DND-41 (cell line): ENCODE measurements around the gene KLF4.
"Not testable (repeated sequence)": the region's sequence is repeated elsewhere in the genome, so short reads cannot be mapped to it uniquely, and the experiment has no call there.

ENCODE experiments used
- ATAC-seq: fragments of 200-7000 bp; cut with Tn5 transposase; 3 replicates; pipeline ENCODE4 v1.9.1; 2021; ENCODE audit warnings: low read depth; ENCODE audit not compliant: insufficient read depth
- DNase-seq: peaks from one replicate; pipeline ENCODE4 v3.0.0-alpha.2; 2020
- H2AFZ ChIP-seq: 2 replicates; pipeline ENCODE4 v1.6.0; 2012; ENCODE audit warnings: low read depth, low read length
- H3K27ac ChIP-seq: 2 replicates; pipeline ENCODE4 v1.5.1; 2012; ENCODE audit warnings: low read length, inconsistent platforms
- H3K27me3 ChIP-seq: fragments of 200-600 bp; sonication (generic); 2 replicates; pipeline ENCODE4 v1.6.0; 2012; ENCODE audit warnings: low read length, mild to moderate bottlenecking, inconsistent platforms; ENCODE audit not compliant: insufficient read depth, poor library complexity
- H3K36me3 ChIP-seq: 2 replicates; pipeline ENCODE4 v1.5.1; 2012; ENCODE audit warnings: low read length, inconsistent platforms; ENCODE audit not compliant: insufficient read depth
- H3K4me1 ChIP-seq: 2 replicates; pipeline ENCODE4 v1.5.1; 2012; ENCODE audit warnings: mild to moderate bottlenecking, low read length; ENCODE audit not compliant: insufficient read depth
- H3K4me2 ChIP-seq: 2 replicates; pipeline ENCODE4 v1.6.0; 2012; ENCODE audit warnings: mild to moderate bottlenecking, moderate library complexity, low read length, inconsistent platforms; ENCODE audit not compliant: insufficient read depth
- H3K4me3 ChIP-seq, 2 experiments: fragments of 200-600 bp in 1 of 2; shearing (Covaris generic) in 1 of 2; 2 replicates each; pipeline ENCODE4 v1.5.1; 2012 to 2016; ENCODE audit warnings: inconsistent platforms in 2 of 2, low read length in 2 of 2, mild to moderate bottlenecking in 2 of 2, low read depth in 1 of 2, moderate library complexity in 1 of 2
- H3K79me2 ChIP-seq: 2 replicates; pipeline ENCODE4 v1.6.0; 2012; ENCODE audit warnings: low read length, inconsistent platforms; ENCODE audit not compliant: insufficient read depth
- H3K9ac ChIP-seq: 2 replicates; pipeline ENCODE4 v1.6.0; 2012; ENCODE audit warnings: low read depth, mild to moderate bottlenecking, inconsistent platforms, low read length, moderate library complexity
- H3K9me3 ChIP-seq: 2 replicates; pipeline ENCODE4 v1.5.1; 2012; ENCODE audit warnings: low read length, moderate library complexity, mild to moderate bottlenecking, inconsistent platforms; ENCODE audit not compliant: insufficient read depth, severe bottlenecking
- H4K20me1 ChIP-seq: 2 replicates; pipeline ENCODE4 v1.6.0; 2012; ENCODE audit warnings: low read length; ENCODE audit not compliant: insufficient read depth
- EZH2 ChIP-seq: IDR thresholded peaks from 3 replicates; pipeline ENCODE4 v1.6.1; 2012; ENCODE audit warnings: borderline replicate concordance, low read depth, mild to moderate bottlenecking, moderate library complexity, low read length, inconsistent platforms; ENCODE audit not compliant: severe bottlenecking
- TF ChIP-seq, protein P1 (sequence below): IDR thresholded peaks from 2 replicates; pipeline ENCODE4 v1.5.1; 2012; ENCODE audit warnings: borderline replicate concordance, low read length, moderate library complexity, mild to moderate bottlenecking; ENCODE audit not compliant: poor library complexity, severe bottlenecking; ENCODE audit errors: extremely low read depth

The KLF4 gene

DNA sequence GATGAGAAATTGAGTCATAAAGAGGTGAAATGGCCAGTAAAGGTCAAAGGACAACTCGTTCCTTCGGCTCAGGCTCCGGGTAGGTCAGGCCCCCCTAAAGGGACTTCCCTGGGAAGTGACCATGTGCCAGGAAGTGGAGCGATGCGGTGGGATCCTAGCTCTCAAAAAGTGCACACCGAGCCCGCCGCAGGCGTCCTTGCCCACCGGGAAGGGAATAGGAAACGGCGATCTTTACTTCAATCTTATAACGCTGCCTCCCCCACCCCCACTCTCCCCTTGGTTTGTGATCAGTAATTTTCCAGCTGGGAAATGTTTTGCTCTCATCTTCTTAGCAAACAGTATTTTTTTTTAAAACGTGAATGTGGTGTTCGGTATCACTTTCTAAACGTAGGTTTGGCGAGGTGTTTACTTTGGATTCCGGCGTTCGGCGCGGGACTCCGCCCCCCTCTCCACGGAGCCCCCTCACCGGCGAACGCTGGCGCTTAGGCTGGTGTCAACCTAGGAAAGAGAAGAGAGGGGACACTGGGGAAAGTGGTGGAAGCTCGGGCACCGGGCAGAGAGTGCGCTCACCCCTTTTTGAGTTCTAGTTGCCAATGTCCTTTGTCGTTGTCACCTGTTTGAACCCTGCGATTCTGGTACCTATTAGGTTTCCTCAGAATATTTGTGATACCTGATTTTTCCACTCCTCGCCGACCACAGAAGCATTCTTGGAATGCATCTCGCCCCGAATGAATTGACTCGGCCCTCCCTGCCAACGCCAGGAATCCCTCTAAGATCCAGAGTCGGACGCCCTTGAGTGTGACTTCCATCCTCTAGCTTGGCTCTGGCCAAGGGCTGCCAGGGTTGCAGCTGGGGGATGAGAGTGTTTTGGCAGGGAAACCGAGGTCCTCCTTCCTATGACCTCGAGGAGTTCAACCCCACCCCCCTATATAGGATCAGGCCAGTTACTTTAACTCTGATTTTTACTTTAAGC is 1.8 kb upstream of the KLF4 start:
- H3K27me3 ChIP-seq = no peaks in the 10 kb centered on the region
- no peaks in the 10 kb centered on the region for H4K20me1 ChIP-seq
- H3K4me2 ChIP-seq = no peak overlapping the region
- ATAC-seq = no peak
- TF ChIP-seq, protein P1, sequence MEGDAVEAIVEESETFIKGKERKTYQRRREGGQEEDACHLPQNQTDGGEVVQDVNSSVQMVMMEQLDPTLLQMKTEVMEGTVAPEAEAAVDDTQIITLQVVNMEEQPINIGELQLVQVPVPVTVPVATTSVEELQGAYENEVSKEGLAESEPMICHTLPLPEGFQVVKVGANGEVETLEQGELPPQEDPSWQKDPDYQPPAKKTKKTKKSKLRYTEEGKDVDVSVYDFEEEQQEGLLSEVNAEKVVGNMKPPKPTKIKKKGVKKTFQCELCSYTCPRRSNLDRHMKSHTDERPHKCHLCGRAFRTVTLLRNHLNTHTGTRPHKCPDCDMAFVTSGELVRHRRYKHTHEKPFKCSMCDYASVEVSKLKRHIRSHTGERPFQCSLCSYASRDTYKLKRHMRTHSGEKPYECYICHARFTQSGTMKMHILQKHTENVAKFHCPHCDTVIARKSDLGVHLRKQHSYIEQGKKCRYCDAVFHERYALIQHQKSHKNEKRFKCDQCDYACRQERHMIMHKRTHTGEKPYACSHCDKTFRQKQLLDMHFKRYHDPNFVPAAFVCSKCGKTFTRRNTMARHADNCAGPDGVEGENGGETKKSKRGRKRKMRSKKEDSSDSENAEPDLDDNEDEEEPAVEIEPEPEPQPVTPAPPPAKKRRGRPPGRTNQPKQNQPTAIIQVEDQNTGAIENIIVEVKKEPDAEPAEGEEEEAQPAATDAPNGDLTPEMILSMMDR = no peak
- TF ChIP-seq EZH2 = no peak
- no peaks in the 10 kb centered on the region for H3K9me3 ChIP-seq
- H3K79me2 ChIP-seq = no peaks in the 10 kb centered on the region
- no peak overlapping the region for H3K27ac ChIP-seq
- no peak overlapping the region for H3K9ac ChIP-seq
- H2AFZ ChIP-seq = no peak overlapping the region
- DNase-seq = no peak
- no peak overlapping the region for H3K4me3 ChIP-seq
- no peaks in the 10 kb centered on the region for H3K36me3 ChIP-seq
- H3K4me1 ChIP-seq = no peaks in the 10 kb centered on the region

DNA sequence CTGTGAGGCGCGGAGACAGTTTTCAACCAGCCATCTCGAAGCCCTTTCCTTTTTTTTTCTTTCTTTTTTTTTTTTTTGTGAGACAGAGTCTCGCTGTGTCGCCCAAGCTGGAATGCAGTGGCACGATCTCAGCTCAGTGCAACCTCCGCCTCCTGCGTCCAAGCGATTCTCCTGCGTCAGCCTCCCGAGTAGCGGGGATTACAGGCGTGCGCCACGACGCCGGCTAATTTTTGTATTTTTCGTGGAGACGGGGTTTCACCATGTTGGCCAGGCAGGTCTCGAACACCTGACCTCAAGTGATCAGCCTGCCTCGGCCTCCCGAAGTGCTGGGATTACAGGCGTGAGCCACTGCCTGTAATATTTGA is 1.0 kb upstream of the KLF4 start:
- not testable (repeated sequence) for H3K36me3 ChIP-seq, H3K4me3 ChIP-seq, H3K9ac ChIP-seq, H4K20me1 ChIP-seq, H3K4me1 ChIP-seq, H3K27me3 ChIP-seq, H3K79me2 ChIP-seq, H3K4me2 ChIP-seq, H3K27ac ChIP-seq, H3K9me3 ChIP-seq, H2AFZ ChIP-seq, DNase-seq, ATAC-seq

DNA sequence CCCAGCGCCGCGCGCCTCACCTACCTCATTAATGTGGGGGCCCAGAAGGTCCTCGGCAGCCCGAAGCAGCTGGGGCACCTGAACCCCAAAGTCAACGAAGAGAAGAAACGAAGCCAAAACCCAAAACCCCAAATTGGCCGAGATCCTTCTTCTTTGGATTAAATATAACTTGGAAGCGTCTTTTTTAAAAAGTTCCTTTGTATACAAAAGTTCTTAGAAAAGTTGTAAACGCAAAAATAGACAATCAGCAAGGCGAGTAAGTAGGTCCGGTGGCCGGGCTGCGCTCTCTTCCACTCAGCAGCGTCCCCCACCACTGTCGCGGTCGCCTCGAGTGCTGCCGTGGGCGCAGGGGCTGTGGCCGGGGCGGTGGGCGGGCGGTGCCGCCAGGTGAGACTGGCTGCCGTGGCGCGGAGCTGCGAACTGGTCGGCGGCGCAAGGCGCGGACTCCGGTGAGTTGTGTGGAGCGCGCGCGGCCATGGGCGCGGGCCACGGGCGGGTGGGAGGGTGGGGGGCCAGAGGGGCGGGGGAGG is 360 bp downstream of the KLF4 start:
- Histone ChIP-seq H2AFZ (no peak overlapping the region), H3K27me3 (no peaks in the 10 kb centered on the region), H3K4me2 (no peak overlapping the region), H3K36me3 (no peaks in the 10 kb centered on the region), H3K27ac (no peak overlapping the region), H3K9me3 (no peaks in the 10 kb centered on the region), H4K20me1 (no peaks in the 10 kb centered on the region), H3K9ac (no peak overlapping the region), H3K4me1 (no peaks in the 10 kb centered on the region), H3K4me3 (no peak overlapping the region), H3K79me2 (no peaks in the 10 kb centered on the region)
- DNase-seq (no peak), ATAC-seq (no peak)
- TF ChIP-seq, protein P1 = no peak
- no peak for TF ChIP-seq EZH2

DNA sequence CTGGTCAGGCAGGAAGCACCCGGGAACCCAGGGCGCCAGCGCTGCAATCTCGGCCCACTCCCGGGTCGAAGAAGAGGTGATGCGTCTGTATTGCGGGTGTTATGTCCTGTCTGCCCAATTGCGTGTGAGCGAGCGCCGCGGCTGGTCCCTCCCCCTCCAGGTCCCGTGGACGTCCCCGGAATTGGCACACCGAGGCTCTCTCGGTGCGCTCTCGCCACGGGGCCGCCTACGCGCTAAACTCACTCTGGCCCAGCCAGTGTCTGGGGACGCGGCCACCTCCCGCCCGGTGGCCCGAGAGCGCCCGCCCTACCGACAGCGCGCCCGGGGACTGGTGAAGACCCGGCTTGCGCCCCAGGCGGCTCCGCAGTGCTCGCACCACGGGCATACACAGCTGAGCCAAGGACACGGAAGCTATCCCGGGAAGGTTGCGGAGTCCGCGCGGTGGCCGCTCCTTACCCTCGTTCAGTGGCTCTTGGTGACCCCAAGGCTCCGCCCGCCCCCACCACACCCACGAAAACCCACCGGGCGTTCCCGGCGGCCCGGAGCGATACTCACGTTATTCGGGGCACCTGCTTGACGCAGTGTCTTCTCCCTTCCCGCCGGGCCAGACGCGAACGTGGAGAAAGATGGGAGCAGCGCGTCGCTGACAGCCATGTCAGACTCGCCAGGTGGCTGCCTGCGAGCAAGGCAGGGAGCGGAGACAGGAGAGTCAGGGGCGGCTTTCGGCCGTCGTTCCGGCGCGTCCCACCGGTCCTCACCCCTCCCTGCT is 1.0 kb downstream of the KLF4 start:
- TF ChIP-seq, protein P1 = no peak
- no peak for TF ChIP-seq EZH2
- Histone ChIP-seq H3K36me3 (no peaks in the 10 kb centered on the region), H3K4me1 (no peaks in the 10 kb centered on the region), H3K9me3 (no peaks in the 10 kb centered on the region), H4K20me1 (no peaks in the 10 kb centered on the region), H3K27ac (no peak overlapping the region), H3K27me3 (no peaks in the 10 kb centered on the region), H3K79me2 (no peaks in the 10 kb centered on the region), H3K4me2 (no peak overlapping the region), H3K9ac (no peak overlapping the region), H2AFZ (no peak overlapping the region), H3K4me3 (no peak overlapping the region)
- ATAC-seq (no peak), DNase-seq (no peak)
